ENCODE data around the gene CACNA1S. TPM values are rescaled to one million over a fixed set of nuclear protein-coding genes. Genes with fewer than 3 reads are reported as not detected.

The CACNA1S gene
- total RNA-seq, 1 donor from 2014 or later = 0.08 TPM

GRCh38 chr1:201064806-201065205, 47.4 kb downstream of the CACNA1S start:
- Mint-ChIP-seq H3K36me3 (ENCODE audit: low read depth, unreplicated experiment) (no peaks in the 10 kb centered on the region), H3K4me3 (ENCODE audit: unreplicated experiment) (no peak overlapping the region), H3K4me1 (ENCODE audit: unreplicated experiment) (no peaks in the 10 kb centered on the region), H3K9me3 (ENCODE audit: unreplicated experiment) (no peaks in the 10 kb centered on the region), H3K27me3 (ENCODE audit: unreplicated experiment) (peaks cover 5% of the 10 kb centered on the region), H3K27ac (ENCODE audit: unreplicated experiment) (no peak overlapping the region)
- no peak for DNase-seq (ENCODE audit: low spot score)
- TF ChIP-seq CTCF (IDR thresholded peaks at IDR 0.05; ENCODE audit: unreplicated experiment) = no peak

- Mint-ChIP-seq H3K4me3 (ENCODE audit: unreplicated experiment) (no peak overlapping the region), H3K4me1 (ENCODE audit: unreplicated experiment) (no peaks in the 10 kb centered on the region), H3K27ac (ENCODE audit: unreplicated experiment) (no peak overlapping the region), H3K36me3 (ENCODE audit: low read depth, unreplicated experiment) (no peaks in the 10 kb centered on the region), H3K27me3 (ENCODE audit: unreplicated experiment) (peaks cover 7% of the 10 kb centered on the region), H3K9me3 (ENCODE audit: unreplicated experiment) (no peaks in the 10 kb centered on the region)
- no peak for TF ChIP-seq CTCF (IDR thresholded peaks at IDR 0.05; ENCODE audit: unreplicated experiment)
- DNase-seq (ENCODE audit: low spot score) = no peak
Measured at GRCh38 chr1:201063145-201063544, 49.1 kb downstream of the CACNA1S start.

GRCh38 chr1:201062511-201063091, 49.6 kb downstream of the CACNA1S start:
- Mint-ChIP-seq H3K4me3 (ENCODE audit: unreplicated experiment) (no peak overlapping the region), H3K36me3 (ENCODE audit: low read depth, unreplicated experiment) (no peaks in the 10 kb centered on the region), H3K9me3 (ENCODE audit: unreplicated experiment) (no peaks in the 10 kb centered on the region), H3K27ac (ENCODE audit: unreplicated experiment) (no peak overlapping the region), H3K4me1 (ENCODE audit: unreplicated experiment) (no peaks in the 10 kb centered on the region), H3K27me3 (ENCODE audit: unreplicated experiment) (peaks cover 7% of the 10 kb centered on the region)
- TF ChIP-seq CTCF (IDR thresholded peaks at IDR 0.05; ENCODE audit: unreplicated experiment) = no peak
- no peak for DNase-seq (ENCODE audit: low spot score)

GRCh38 chr1:201061886-201062285, 50.3 kb downstream of the CACNA1S start:
- TF ChIP-seq CTCF (IDR thresholded peaks at IDR 0.05; ENCODE audit: unreplicated experiment) = no peak
- Mint-ChIP-seq H3K27me3 (ENCODE audit: unreplicated experiment) (peaks cover 9% of the 10 kb centered on the region), H3K4me1 (ENCODE audit: unreplicated experiment) (no peaks in the 10 kb centered on the region), H3K27ac (ENCODE audit: unreplicated experiment) (no peak overlapping the region), H3K4me3 (ENCODE audit: unreplicated experiment) (no peak overlapping the region), H3K9me3 (ENCODE audit: unreplicated experiment) (no peaks in the 10 kb centered on the region), H3K36me3 (ENCODE audit: low read depth, unreplicated experiment) (no peaks in the 10 kb centered on the region)
- no peak for DNase-seq (ENCODE audit: low spot score)

- Mint-ChIP-seq H3K36me3 (ENCODE audit: low read depth, unreplicated experiment) (no peaks in the 10 kb centered on the region), H3K4me3 (ENCODE audit: unreplicated experiment) (no peak overlapping the region), H3K9me3 (ENCODE audit: unreplicated experiment) (no peaks in the 10 kb centered on the region), H3K27me3 (ENCODE audit: unreplicated experiment) (peaks cover 13% of the 10 kb centered on the region), H3K27ac (ENCODE audit: unreplicated experiment) (no peak overlapping the region), H3K4me1 (ENCODE audit: unreplicated experiment) (no peaks in the 10 kb centered on the region)
- no peak for DNase-seq (ENCODE audit: low spot score)
- no peak for TF ChIP-seq CTCF (IDR thresholded peaks at IDR 0.05; ENCODE audit: unreplicated experiment)
Measured at GRCh38 chr1:201061049-201061448, 51.2 kb downstream of the CACNA1S start.
